ENCODE measurements around the gene SPOCK2. TPM values are rescaled to one million over a fixed set of nuclear protein-coding genes. Genes with fewer than 3 reads are reported as not detected.
A peak's percentile ranks its signal among the peaks of the same experiment; 100 is the strongest.

Gene SPOCK2
- total RNA-seq, 1 donor from 2014 or later, result 27.8 TPM

DNA sequence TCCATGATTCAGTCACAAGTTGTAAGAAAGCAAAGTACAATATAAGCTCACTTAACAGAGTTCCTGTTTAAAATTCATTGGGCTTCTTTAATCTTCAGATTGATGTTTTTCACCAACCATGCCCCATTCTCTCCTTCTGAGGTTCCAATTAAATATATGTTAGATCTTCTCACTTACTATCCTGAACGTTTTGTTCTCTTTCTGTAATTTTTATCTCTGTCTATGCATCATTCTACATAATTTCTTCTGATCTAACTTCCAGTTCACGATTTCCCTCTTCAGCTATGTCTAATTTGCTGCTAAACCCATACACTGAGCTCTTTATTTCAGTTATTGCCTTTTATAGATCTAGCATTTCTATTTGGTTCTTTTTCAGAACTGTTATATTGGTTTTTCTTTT is 28.0 kb upstream of the SPOCK2 start:
- Mint-ChIP-seq H3K9me3 (peaks cover 4% of the 10 kb centered on the region), H3K4me1 (no peaks in the 10 kb centered on the region), H3K4me3 (no peak overlapping the region), H3K27me3 (no peaks in the 10 kb centered on the region), H3K27ac (no peak overlapping the region), H3K36me3 (ENCODE audit: low read depth) (peaks cover 57% of the 10 kb centered on the region)
- ChIA-PET POLR2A (interaction anchor here (0.6 kb wide), 1 partner anchor 216 kb away, joined by 6 read pairs; no protein-coding TSS in a partner anchor), CTCF (no interaction called here)
- DNase-seq (no peak), ATAC-seq (ENCODE audit: low read depth) (no peak)
- TF ChIP-seq, protein P1, sequence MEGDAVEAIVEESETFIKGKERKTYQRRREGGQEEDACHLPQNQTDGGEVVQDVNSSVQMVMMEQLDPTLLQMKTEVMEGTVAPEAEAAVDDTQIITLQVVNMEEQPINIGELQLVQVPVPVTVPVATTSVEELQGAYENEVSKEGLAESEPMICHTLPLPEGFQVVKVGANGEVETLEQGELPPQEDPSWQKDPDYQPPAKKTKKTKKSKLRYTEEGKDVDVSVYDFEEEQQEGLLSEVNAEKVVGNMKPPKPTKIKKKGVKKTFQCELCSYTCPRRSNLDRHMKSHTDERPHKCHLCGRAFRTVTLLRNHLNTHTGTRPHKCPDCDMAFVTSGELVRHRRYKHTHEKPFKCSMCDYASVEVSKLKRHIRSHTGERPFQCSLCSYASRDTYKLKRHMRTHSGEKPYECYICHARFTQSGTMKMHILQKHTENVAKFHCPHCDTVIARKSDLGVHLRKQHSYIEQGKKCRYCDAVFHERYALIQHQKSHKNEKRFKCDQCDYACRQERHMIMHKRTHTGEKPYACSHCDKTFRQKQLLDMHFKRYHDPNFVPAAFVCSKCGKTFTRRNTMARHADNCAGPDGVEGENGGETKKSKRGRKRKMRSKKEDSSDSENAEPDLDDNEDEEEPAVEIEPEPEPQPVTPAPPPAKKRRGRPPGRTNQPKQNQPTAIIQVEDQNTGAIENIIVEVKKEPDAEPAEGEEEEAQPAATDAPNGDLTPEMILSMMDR (IDR thresholded peaks at IDR 0.05), result no peak
- intact Hi-C loops (cut with micrococcal nuclease), result no loop called here

DNA sequence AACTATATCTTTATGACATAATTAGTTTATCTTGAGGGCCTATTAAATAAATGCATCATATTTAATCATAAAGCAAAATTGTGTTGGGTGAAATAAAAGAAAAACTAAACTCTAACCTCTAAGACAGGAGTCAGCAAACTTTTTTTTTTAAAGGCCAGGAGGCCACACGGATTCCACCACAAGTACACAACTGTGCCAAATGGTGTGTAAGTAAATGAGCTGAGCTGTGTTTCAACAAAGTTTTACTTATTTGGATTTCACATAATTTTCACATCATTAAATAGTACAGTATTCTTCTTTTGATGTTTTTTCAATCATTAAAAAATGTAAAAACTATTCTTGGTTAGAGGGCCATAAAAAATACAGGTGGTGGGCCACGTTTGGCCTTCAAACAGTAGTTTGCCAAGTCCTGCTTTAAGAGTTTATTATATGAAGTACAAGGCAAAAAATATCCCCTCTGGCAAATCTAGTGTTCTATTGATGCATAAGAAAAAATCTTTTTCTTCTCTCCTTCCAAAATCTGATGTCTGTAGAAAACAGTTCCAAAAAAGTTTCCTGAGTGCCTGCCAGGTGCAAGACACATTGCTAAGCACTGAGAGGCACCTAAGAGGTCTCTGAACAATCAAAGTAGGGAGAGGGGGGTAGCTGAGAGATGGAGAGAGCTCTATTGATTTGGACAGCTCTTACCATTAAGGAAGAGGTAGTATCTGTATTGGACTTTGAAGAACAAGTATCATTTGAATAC is 26.5 kb upstream of the SPOCK2 start:
- Mint-ChIP-seq H3K27ac (no peak overlapping the region), H3K4me1 (peaks cover 3% of the 10 kb centered on the region), H3K36me3 (ENCODE audit: low read depth) (peaks cover 56% of the 10 kb centered on the region), H3K4me3 (no peak overlapping the region), H3K27me3 (no peaks in the 10 kb centered on the region), H3K9me3 (peaks cover 4% of the 10 kb centered on the region)
- ATAC-seq (ENCODE audit: low read depth) (no peak), DNase-seq (no peak)
- intact Hi-C loops (cut with micrococcal nuclease), result no loop called here
- TF ChIP-seq, protein P1 (IDR thresholded peaks at IDR 0.05), result no peak
- ChIA-PET CTCF (interaction anchor here (1.5 kb wide), 1 partner anchor 11 kb away, joined by 3 read pairs; no protein-coding TSS in a partner anchor), POLR2A (interaction anchor here (0.6 kb wide), 2 partner anchors 19 to 185 kb away, joined by 4 to 8 read pairs; no protein-coding TSS in a partner anchor)

DNA sequence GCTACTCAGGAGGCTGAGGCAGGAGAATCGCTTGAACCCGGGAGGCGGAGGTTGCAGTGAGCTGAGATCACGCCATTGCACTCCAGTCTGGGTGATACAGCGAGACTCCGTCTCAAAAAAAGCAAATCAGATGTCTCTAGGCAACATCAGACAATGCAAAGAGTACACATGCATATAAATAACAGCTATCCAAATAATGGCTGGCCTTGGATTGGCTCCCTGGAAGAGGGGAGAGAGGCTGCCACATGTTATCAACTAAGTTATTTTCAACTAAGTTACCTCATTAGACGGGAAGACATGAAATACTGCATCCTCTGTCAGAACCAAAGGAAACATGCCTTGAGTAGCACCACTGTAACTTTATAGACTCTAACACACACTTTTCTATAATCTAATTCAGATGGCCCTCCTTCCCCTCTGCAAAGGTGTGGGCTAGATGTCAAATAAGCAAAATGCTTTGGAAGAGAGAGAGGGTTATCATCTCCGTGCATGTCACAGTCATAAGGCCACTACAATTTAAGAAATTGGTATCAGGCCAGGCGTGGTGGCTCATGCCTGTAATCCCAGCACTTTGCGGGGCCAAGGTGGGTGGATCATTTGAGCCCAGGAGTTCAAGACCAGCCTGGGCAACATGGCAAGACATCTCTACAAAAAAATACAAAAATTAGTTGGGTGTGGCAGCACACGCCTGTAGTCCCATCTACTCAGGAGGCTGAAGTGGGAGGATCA is 22.5 kb upstream of the SPOCK2 start:
- intact Hi-C loops (cut with micrococcal nuclease), result no loop called here
- ATAC-seq (ENCODE audit: low read depth) (no peak), DNase-seq (no peak)
- no peak overlapping the region for H3K27ac Mint-ChIP-seq
- ChIA-PET CTCF (no interaction called here), POLR2A (no interaction called here)
- no peak overlapping the region for H3K4me3 Mint-ChIP-seq
- H3K36me3 Mint-ChIP-seq (ENCODE audit: low read depth), result peaks cover 35% of the 10 kb centered on the region
- TF ChIP-seq, protein P1 (IDR thresholded peaks at IDR 0.05), result no peak
- H3K4me1 Mint-ChIP-seq, result peaks cover 33% of the 10 kb centered on the region
- no peaks in the 10 kb centered on the region for H3K9me3 Mint-ChIP-seq
- no peaks in the 10 kb centered on the region for H3K27me3 Mint-ChIP-seq

DNA sequence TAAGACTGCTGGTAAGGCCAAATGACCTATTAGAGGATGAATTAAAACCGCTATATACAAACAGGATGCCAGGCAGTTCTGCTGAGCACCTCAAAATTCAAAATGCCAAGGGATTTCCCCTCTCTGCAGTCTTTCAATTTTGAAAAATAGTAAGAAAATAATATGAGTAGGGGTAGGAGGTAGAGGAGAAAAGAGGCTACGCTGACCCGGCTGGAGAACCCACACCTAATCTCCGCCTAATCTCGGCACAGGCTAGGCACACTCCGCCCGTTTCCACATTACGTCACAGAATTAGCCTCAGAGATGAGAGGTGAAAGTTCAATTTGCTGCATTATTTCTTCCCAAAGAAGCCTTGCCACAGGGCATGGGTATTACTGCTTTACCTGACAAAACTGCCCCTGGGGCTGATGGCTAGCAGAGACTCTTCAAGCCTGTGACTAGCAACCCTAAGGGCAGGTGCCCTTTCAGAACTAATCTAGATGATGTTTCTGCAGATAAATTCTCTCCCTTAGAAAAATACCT is 21.3 kb upstream of the SPOCK2 start:
- TF ChIP-seq, protein P1 (IDR thresholded peaks at IDR 0.05), result no peak
- H3K9me3 Mint-ChIP-seq, result no peaks in the 10 kb centered on the region
- no peaks in the 10 kb centered on the region for H3K27me3 Mint-ChIP-seq
- intact Hi-C loops (cut with micrococcal nuclease), result no loop called here
- no peak overlapping the region for H3K4me3 Mint-ChIP-seq
- ATAC-seq (ENCODE audit: low read depth) (no peak), DNase-seq (no peak)
- peaks cover 30% of the 10 kb centered on the region for H3K36me3 Mint-ChIP-seq (ENCODE audit: low read depth)
- POLR2A ChIA-PET, result no interaction called here
- CTCF ChIA-PET, result no interaction called here
- peaks cover 33% of the 10 kb centered on the region for H3K4me1 Mint-ChIP-seq
- H3K27ac Mint-ChIP-seq, result peak overlapping the region; percentile 50

Data from activated B cell treated with CpG ODN at 0.5 μM for 24 hours (primary cell).